ENCODE data around the gene PTPRN2.

- no peak for TF ChIP-seq GATA3 (IDR thresholded peaks at IDR 0.05; ENCODE audit: low read depth, low read length)
- TF ChIP-seq GATA2 (IDR thresholded peaks at IDR 0.05; ENCODE audit: low read depth, low read length) = no peak
These were observed 1087.3 kb downstream of the PTPRN2 start for GRCh38 chr7:157500171-157500960.

Data from SH-SY5Y (cell line).